Stimulated activated effector memory CD8-positive, alpha-beta T cell treated with anti-CD3 and anti-CD28 coated beads, Interleukin-12 subunit alpha, Interleukin-12 subunit beta, amount 100 ng/mL, for 72 hours (primary cell): ENCODE data around the gene GRIA3.

Experiments
- ATAC-seq: fragments of 150-1000 bp; cut with Tn5 transposase; 2 replicates; pipeline ENCODE4 v1.10.0; 2021
- DNase-seq, 2 donors: peaks; one replicate each; pipeline ENCODE4 v3.0.0; 2021 to 2022; ENCODE audit warnings: low spot score in 2 of 2
- H3K27ac Mint-ChIP-seq: one replicate; pipeline ENCODE4 v1.8.0; 2022; ENCODE audit warnings: mild to moderate bottlenecking, mixed read lengths
- H3K36me3 Mint-ChIP-seq: one replicate; pipeline ENCODE4 v1.8.0; 2022; ENCODE audit warnings: mild to moderate bottlenecking, mixed read lengths
- H3K4me1 Mint-ChIP-seq: one replicate; pipeline ENCODE4 v1.8.0; 2022; ENCODE audit warnings: mixed read lengths
- H3K4me3 Mint-ChIP-seq: one replicate; pipeline ENCODE4 v1.8.0; 2022; ENCODE audit warnings: mild to moderate bottlenecking, mixed read lengths
- H3K9me3 Mint-ChIP-seq: one replicate; pipeline ENCODE4 v1.8.0; 2022; ENCODE audit warnings: mixed read lengths

GRIA3 gene

DNA sequence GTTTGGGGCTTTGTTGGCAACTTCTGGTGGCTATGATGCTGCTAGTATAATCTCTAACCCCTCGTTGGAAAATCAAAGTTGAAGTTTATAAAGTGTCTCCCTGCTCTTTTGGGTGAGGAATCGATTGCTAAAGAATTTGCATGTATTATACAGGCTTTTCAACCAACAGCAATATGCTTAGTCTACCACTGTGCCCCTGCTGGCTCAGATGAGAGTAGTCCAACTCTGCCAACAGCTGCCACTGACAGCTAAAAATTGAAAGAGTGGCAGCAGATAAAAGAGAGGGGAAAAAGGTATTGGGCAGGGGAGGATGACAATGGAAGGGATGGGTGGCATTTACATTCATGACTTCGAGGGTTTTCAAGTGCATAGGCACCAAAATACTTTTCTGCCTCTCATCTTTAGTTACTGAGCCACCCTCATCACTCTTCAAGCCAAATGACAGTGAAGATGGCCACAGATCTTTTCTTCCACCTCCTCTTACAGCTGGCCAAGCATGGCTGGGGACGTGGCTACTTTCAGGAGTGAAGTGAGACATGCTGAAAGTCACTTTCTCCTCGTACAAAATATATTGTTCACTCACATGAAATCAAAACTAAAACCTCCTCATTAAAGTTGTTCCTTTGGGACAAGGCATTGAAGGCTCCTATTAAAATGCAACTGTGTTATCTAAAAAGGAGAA is 2.7 kb upstream of the GRIA3 start:
- Mint-ChIP-seq H3K4me3 (no peak overlapping the region), H3K36me3 (no peaks in the 10 kb centered on the region), H3K4me1 (peaks cover 7% of the 10 kb centered on the region), H3K9me3 (peaks cover 3% of the 10 kb centered on the region), H3K27ac (no peak overlapping the region)
- ATAC-seq, result no peak
- DNase-seq, result no peak

DNA sequence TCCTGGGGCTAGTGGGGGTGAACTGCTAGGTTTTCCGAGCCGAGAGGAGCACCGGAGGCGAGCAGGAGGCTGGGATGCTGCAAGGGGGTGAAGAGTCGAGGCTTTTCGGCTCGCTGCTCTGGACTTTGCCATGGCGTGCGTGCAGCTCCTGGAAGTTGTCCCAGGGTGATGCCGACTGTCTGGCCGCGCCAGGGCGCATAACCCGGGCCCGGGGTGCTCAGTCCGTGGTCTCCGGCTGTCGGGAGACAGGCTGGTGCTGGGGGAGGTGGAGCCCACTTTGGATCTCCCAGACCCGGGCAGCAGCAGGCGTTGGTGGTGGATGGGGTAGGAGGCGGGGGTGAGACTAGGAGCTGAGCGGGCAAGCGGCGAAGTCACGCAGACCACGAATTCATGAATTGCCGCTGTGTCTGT is 793 bp downstream of the GRIA3 start:
- Mint-ChIP-seq H3K9me3 (peaks cover 3% of the 10 kb centered on the region), H3K4me3 (no peak overlapping the region), H3K4me1 (peaks cover 7% of the 10 kb centered on the region), H3K27ac (no peak overlapping the region), H3K36me3 (no peaks in the 10 kb centered on the region)
- DNase-seq (no peak), ATAC-seq (no peak)

- peaks cover 3% of the 10 kb centered on the region for H3K9me3 Mint-ChIP-seq
- peaks cover 7% of the 10 kb centered on the region for H3K4me1 Mint-ChIP-seq
- H3K4me3 Mint-ChIP-seq, result no peak overlapping the region
These were observed 1.6 kb downstream of the GRIA3 start for GRCh38 chrX:123185721-123186120.

DNA sequence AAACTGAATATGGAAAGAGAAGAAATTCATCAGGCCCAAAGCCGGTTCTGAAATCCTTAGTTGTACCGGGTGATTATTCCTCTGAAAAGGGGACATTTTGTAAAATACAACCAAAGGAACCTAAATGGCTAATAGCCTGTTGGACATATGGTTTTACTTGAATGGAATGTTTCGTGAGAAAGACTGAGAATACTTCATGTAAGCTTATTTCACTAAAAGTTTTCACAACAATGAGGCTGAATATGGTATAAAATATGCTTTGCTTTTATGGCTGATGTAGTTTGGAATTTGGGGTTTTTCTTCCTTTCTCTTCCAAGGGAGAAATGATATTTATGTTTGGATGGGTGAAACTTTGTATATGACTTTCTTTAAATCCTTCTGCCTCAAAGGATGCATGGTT is 2.7 kb downstream of the GRIA3 start:
- Mint-ChIP-seq H3K36me3 (no peaks in the 10 kb centered on the region), H3K9me3 (peaks cover 3% of the 10 kb centered on the region), H3K4me1 (peaks cover 7% of the 10 kb centered on the region), H3K4me3 (no peak overlapping the region), H3K27ac (no peak overlapping the region)
- DNase-seq, result no peak
- no peak for ATAC-seq

More at GRCh38 chrX:123185721-123186120, 1.6 kb downstream of the GRIA3 start:
- no peaks in the 10 kb centered on the region for H3K36me3 Mint-ChIP-seq
- ATAC-seq (no peak), DNase-seq (no peak)
- H3K27ac Mint-ChIP-seq, result no peak overlapping the region

DNA sequence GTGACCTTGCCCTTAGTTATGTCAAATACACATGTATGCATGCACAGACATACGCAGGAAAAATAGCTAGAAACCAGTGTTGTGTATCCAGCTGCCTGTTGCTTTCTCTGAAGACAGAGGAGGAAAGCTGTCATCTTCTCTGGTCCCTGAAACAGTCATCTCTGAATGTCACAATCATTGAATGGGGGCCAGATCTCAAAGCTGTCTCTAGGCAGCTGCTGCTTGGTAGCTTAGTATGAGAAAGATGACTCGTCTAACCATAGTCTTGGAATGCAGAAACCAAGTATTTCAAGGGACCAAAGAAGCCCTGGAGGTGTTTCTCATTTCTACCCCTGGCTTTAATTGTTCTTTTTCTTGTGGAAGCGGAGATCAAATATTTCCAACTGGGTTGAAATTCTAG is 4.0 kb downstream of the GRIA3 start:
- no peak overlapping the region for H3K27ac Mint-ChIP-seq

DNA sequence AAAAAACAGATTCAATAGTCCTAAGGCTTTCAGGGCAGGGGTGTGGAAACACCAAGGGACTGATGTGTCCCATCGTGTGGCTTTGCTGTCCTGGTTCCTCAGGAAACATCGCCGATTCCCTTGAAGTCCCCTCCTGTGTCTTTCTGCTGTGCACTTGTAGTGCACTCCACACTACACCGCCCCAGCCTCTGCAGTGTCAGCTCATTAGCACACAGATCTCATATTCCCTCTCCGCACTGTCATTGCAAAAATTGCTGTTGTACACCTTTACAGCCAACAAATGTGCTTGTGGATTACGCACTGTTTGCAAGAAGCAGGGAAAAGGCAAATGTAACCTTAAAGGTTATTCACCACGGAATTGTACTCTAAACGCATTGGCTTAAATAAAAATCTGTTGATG is 5.3 kb downstream of the GRIA3 start:
- no peak for ATAC-seq
- no peak overlapping the region for H3K27ac Mint-ChIP-seq
- no peaks in the 10 kb centered on the region for H3K4me1 Mint-ChIP-seq
- H3K36me3 Mint-ChIP-seq, result no peaks in the 10 kb centered on the region
- DNase-seq, result no peak
- H3K9me3 Mint-ChIP-seq, result no peaks in the 10 kb centered on the region
- no peak overlapping the region for H3K4me3 Mint-ChIP-seq

More for the DNA sequence above, 4.0 kb downstream of the GRIA3 start:
- ATAC-seq (no peak), DNase-seq (no peak)
- Mint-ChIP-seq H3K4me1 (peaks cover 7% of the 10 kb centered on the region), H3K9me3 (peaks cover 3% of the 10 kb centered on the region), H3K36me3 (no peaks in the 10 kb centered on the region), H3K4me3 (no peak overlapping the region)

DNA sequence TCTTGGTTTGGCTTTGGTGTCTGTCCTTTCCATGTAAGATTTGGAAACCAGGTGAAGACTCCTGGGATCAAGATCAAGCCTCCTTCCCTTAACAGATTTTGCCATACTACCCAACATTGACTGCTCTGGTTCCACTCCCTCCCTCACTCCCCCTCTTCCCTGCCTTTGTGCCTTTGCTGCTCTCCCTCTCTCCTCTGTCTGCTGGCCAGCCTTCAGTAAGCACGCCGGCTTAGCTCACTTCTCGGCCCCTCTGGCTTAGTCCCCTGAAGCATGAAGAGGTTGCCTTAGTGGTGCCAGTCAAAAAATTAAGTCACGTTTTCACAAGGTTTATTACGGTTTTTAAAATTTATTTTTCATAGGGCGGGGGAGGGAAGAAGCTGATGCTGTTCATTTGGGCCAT is 6.0 kb downstream of the GRIA3 start:
- DNase-seq, result no peak
- ATAC-seq, result no peak
- no peaks in the 10 kb centered on the region for H3K4me1 Mint-ChIP-seq
- H3K36me3 Mint-ChIP-seq, result no peaks in the 10 kb centered on the region
- H3K4me3 Mint-ChIP-seq, result no peak overlapping the region
- no peaks in the 10 kb centered on the region for H3K9me3 Mint-ChIP-seq
- H3K27ac Mint-ChIP-seq, result no peak overlapping the region

DNA sequence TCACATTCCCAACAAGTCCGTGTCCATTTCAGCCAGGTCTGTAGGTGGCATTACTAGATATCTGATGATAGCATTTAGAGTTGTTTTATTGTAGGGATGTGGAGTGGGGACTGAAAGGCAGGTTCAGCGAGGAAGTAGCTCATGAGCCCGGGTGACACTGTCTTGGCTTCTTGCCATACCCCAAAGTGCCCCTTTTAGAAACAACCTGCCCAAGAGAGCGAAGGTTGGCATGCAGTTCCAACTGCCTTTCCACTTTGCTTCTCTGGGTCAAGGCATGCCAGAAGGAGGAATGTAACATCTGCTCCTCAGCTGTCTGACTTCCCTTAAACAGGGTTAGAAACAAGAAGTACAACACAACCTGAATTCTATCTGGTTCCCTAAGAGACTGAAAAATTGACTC is 9.0 kb downstream of the GRIA3 start:
- ATAC-seq, result no peak
- no peak overlapping the region for H3K27ac Mint-ChIP-seq
- H3K4me3 Mint-ChIP-seq, result no peak overlapping the region
- DNase-seq, result no peak
- no peaks in the 10 kb centered on the region for H3K9me3 Mint-ChIP-seq
- H3K36me3 Mint-ChIP-seq, result no peaks in the 10 kb centered on the region
- H3K4me1 Mint-ChIP-seq, result no peaks in the 10 kb centered on the region

- Mint-ChIP-seq H3K4me3 (no peak overlapping the region), H3K9me3 (no peaks in the 10 kb centered on the region), H3K4me1 (no peaks in the 10 kb centered on the region), H3K27ac (no peak overlapping the region), H3K36me3 (no peaks in the 10 kb centered on the region)
- no peak for DNase-seq
- no peak for ATAC-seq
These were observed 15.3 kb downstream of the GRIA3 start for GRCh38 chrX:123199338-123199737.

- Mint-ChIP-seq H3K36me3 (no peaks in the 10 kb centered on the region), H3K4me3 (no peak overlapping the region), H3K27ac (no peak overlapping the region), H3K9me3 (no peaks in the 10 kb centered on the region), H3K4me1 (no peaks in the 10 kb centered on the region)
- ATAC-seq (no peak), DNase-seq (no peak)
These were observed 17.6 kb downstream of the GRIA3 start for GRCh38 chrX:123201720-123202119.

- H3K36me3 Mint-ChIP-seq, result no peaks in the 10 kb centered on the region
- no peak overlapping the region for H3K4me3 Mint-ChIP-seq
- H3K27ac Mint-ChIP-seq, result no peak overlapping the region
- ATAC-seq (no peak), DNase-seq (no peak)
- H3K4me1 Mint-ChIP-seq, result no peaks in the 10 kb centered on the region
- no peaks in the 10 kb centered on the region for H3K9me3 Mint-ChIP-seq
These were observed 18.4 kb downstream of the GRIA3 start for GRCh38 chrX:123202523-123202922.

DNA sequence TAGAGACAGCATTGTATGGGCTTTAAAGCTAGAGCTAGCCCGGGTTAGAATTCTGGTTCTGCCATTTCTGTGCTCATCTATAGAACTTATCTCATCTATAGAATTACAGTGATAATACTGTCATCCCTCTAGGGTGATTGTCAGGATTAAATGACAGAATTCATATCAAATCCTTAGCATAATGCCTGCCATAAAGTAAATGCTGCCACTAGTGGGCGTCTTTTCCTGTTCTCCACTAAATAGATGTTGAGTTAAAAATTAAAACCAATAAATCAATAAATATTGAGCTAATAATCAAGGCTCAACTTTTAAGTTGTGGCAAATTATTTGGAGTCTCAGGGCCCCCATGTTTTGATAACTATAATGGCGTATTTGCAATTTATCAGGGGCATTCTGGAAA is 19.7 kb downstream of the GRIA3 start:
- H3K36me3 Mint-ChIP-seq, result no peaks in the 10 kb centered on the region
- ATAC-seq (no peak), DNase-seq (no peak)
- no peaks in the 10 kb centered on the region for H3K4me1 Mint-ChIP-seq
- no peak overlapping the region for H3K4me3 Mint-ChIP-seq
- H3K27ac Mint-ChIP-seq, result no peak overlapping the region
- H3K9me3 Mint-ChIP-seq, result no peaks in the 10 kb centered on the region

GRCh38 chrX:123206176-123206575 is 22.1 kb downstream of the GRIA3 start:
- H3K9me3 Mint-ChIP-seq, result no peaks in the 10 kb centered on the region
- no peak overlapping the region for H3K4me3 Mint-ChIP-seq
- no peaks in the 10 kb centered on the region for H3K36me3 Mint-ChIP-seq
- ATAC-seq (no peak), DNase-seq (no peak)
- no peaks in the 10 kb centered on the region for H3K4me1 Mint-ChIP-seq
- no peak overlapping the region for H3K27ac Mint-ChIP-seq

GRCh38 chrX:123210252-123210651 is 26.2 kb downstream of the GRIA3 start:
- Mint-ChIP-seq H3K4me3 (no peak overlapping the region), H3K36me3 (no peaks in the 10 kb centered on the region), H3K9me3 (no peaks in the 10 kb centered on the region), H3K27ac (no peak overlapping the region), H3K4me1 (no peaks in the 10 kb centered on the region)
- ATAC-seq (no peak), DNase-seq (no peak)

GRCh38 chrX:123215397-123216089 is 31.5 kb downstream of the GRIA3 start:
- ATAC-seq (no peak), DNase-seq (no peak)
- H3K27ac Mint-ChIP-seq, result no peak overlapping the region
- no peak overlapping the region for H3K4me3 Mint-ChIP-seq
- no peaks in the 10 kb centered on the region for H3K36me3 Mint-ChIP-seq
- no peaks in the 10 kb centered on the region for H3K9me3 Mint-ChIP-seq
- no peaks in the 10 kb centered on the region for H3K4me1 Mint-ChIP-seq

DNA sequence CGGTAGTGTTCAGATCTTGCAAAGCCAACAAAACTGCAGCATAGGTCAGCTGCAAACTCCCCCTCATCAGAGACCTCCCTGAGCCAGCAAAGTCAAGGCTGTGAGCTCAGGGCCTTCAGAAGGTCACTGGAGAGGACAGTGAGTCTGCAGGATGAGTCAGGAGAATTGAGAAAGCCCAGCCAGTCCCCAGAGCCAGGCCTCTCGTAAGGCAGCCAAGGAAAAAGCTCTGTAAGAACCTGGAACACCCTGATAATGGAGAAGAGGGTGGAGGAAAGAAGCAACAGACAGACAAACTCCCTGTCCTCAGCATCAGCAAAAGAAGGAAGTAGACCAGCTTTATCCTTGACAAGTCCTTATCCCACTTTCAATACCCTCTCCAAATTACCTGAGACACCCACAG is 33.0 kb downstream of the GRIA3 start:
- no peak for DNase-seq
- Mint-ChIP-seq H3K27ac (no peak overlapping the region), H3K4me1 (no peaks in the 10 kb centered on the region), H3K4me3 (no peak overlapping the region), H3K9me3 (no peaks in the 10 kb centered on the region), H3K36me3 (no peaks in the 10 kb centered on the region)
- ATAC-seq, result no peak
